Uterus (tissue), 4 donors: ENCODE measurements around the gene CAND2. TPM values are rescaled to one million over a fixed set of nuclear protein-coding genes. Genes with fewer than 3 reads are reported as not detected.
A peak's percentile ranks its signal among the peaks of the same experiment; 100 is the strongest.

Experiments
- DNase-seq, 2 donors: peaks; one replicate each; pipeline ENCODE4 v3.0.0-alpha.2; 2019 to 2020
- H3K27ac ChIP-seq, 2 donors: fragments of 200-600 bp; sonication (generic); 1 replicate in 1 of 2; 2 replicates in 1 of 2; pipeline ENCODE4 v1.5.1; 2016 to 2018
- H3K27me3 ChIP-seq, 2 donors: fragments of 200-600 bp; sonication (generic); one replicate each; pipeline ENCODE4 v1.5.1; 2018 to 2019; ENCODE audit warnings: control low read depth in 1 of 2
- H3K36me3 ChIP-seq, 2 donors: fragments of 200-600 bp; sonication (generic); one replicate each; pipeline ENCODE4 v1.5.1; 2019; ENCODE audit warnings: control low read depth in 1 of 2
- H3K4me1 ChIP-seq, 2 donors: fragments of 200-600 bp; sonication (generic); one replicate each; pipeline ENCODE4 v1.5.1; 2018 to 2019; ENCODE audit warnings: control low read depth in 1 of 2
- H3K4me3 ChIP-seq, 2 donors: fragments of 200-600 bp; sonication (generic); 1 replicate in 1 of 2; 2 replicates in 1 of 2; pipeline ENCODE4 v1.5.1; 2018 to 2019; ENCODE audit warnings: mild to moderate bottlenecking in 1 of 2
- H3K9me3 ChIP-seq, 2 donors: fragments of 200-600 bp; sonication (generic); one replicate each; pipeline ENCODE4 v1.5.1; 2019; ENCODE audit warnings: control low read depth in 1 of 2
- CTCF ChIP-seq, 4 experiments: fragments of 200-600 bp in 2 of 4; fragments of 450-650 bp in 2 of 4; sonication (generic) in 2 of 4; IDR thresholded peaks; one replicate each; pipeline ENCODE4 v1.5.1; 2016 to 2019; ENCODE audit warnings: antibody characterized with exemption in 4 of 4, mild to moderate bottlenecking in 2 of 4, moderate library complexity in 1 of 4
- POLR2A ChIP-seq, 2 donors: fragments of 450-650 bp; IDR thresholded peaks; one replicate each; pipeline ENCODE4 v1.6.1; 2016; ENCODE audit warnings: antibody characterized with exemption in 2 of 2, mild to moderate bottlenecking in 1 of 2, moderate library complexity in 1 of 2
- intact Hi-C: fragments of 100-400 bp; cut with DNase I; formaldehyde crosslinking; loops from one replicate; pipeline ENCODE4 v1.15.1; 2023; ENCODE audit warnings: low total_unique reads
- total RNA-seq, 4 donors: library from RNA; depleted of rRNA in 3 of 4; stranded (reverse); fragments of >200 nt in 3 of 4; gene quantifications; one replicate each; pipeline versions ENCODE4 v1.1.0 to v1.2.4, GENCODE V29; 2014 to 2023
- donor health status: DM: yes; HTN: yes; CAD: no.

CAND2 gene
- total RNA-seq, 4 donors from 2014 or later = 6.8 to 42.0 (median 22.1) TPM

- Histone ChIP-seq H3K4me1 (no peaks in the 10 kb centered on the region), H3K27ac (no peak overlapping the region), H3K9me3 (no peaks in the 10 kb centered on the region), H3K4me3 (no peak overlapping the region), H3K36me3 (no peaks in the 10 kb centered on the region), H3K27me3 (no peaks in the 10 kb centered on the region)
- TF ChIP-seq POLR2A (IDR thresholded peaks at IDR 0.05) = no peak
- TF ChIP-seq CTCF (IDR thresholded peaks at IDR 0.05) = no peak
- intact Hi-C loops = no loop called here
- DNase-seq = peak in 1 of 2 donors; percentile 62
Observed at GRCh38 chr3:12793701-12794100, 2.8 kb upstream of the CAND2 start.

- DNase-seq = peak in 1 of 2 donors; percentile 25
- no peaks in the 10 kb centered on the region for H3K9me3 ChIP-seq
- TF ChIP-seq POLR2A (IDR thresholded peaks at IDR 0.05) = no peak
- TF ChIP-seq CTCF (IDR thresholded peaks at IDR 0.05) = no peak
- intact Hi-C loops = no loop called here
- no peaks in the 10 kb centered on the region for H3K4me1 ChIP-seq
- peak overlapping the region; percentile 62 to 66 for H3K4me3 ChIP-seq
- H3K27me3 ChIP-seq = no peaks in the 10 kb centered on the region
- peak overlapping the region; percentile 91 to 96 for H3K27ac ChIP-seq
- H3K36me3 ChIP-seq = no peaks in the 10 kb centered on the region
Observed at GRCh38 chr3:12797124-12797891, 828 bp downstream of the CAND2 start.

GRCh38 chr3:12797892-12798558 is 1.5 kb downstream of the CAND2 start:
- no peaks in the 10 kb centered on the region for H3K9me3 ChIP-seq

GRCh38 chr3:12798559-12799179 is 2.2 kb downstream of the CAND2 start:
- DNase-seq = no peak
- Histone ChIP-seq H3K4me3 (no peak overlapping the region), H3K4me1 (no peaks in the 10 kb centered on the region), H3K27ac (peak overlapping the region; percentile 91 to 96), H3K9me3 (no peaks in the 10 kb centered on the region), H3K36me3 (no peaks in the 10 kb centered on the region), H3K27me3 (no peaks in the 10 kb centered on the region)
- intact Hi-C loops = no loop called here
- TF ChIP-seq POLR2A (IDR thresholded peaks at IDR 0.05) (no peak), CTCF (IDR thresholded peaks at IDR 0.05) (no peak)

More at GRCh38 chr3:12797892-12798558, 1.5 kb downstream of the CAND2 start:
- Histone ChIP-seq H3K27ac (peak overlapping the region; percentile 91 to 96), H3K4me3 (no peak overlapping the region), H3K4me1 (no peaks in the 10 kb centered on the region), H3K27me3 (no peaks in the 10 kb centered on the region), H3K36me3 (no peaks in the 10 kb centered on the region)
- intact Hi-C loops = no loop called here
- DNase-seq = no peak
- TF ChIP-seq CTCF (IDR thresholded peaks at IDR 0.05) (no peak), POLR2A (IDR thresholded peaks at IDR 0.05) (no peak)
